ENCODE results near the gene ANKRD30A.
"Not testable (repeated sequence)": the region's sequence is repeated elsewhere in the genome, so short reads cannot be mapped to it uniquely, and the experiment has no call there.

The ANKRD30A gene

GRCh38 chr10:37125921-37126320, 523 bp downstream of the ANKRD30A start:
- DNase-seq (ENCODE audit: low read depth) = no peak
- TF ChIP-seq CTCF (conservative IDR thresholded peaks at IDR 0.05; ENCODE audit: low read length) = no peak
- no peak overlapping the region for H3K4me3 ChIP-seq (ENCODE audit: low read length)

GRCh38 chr10:37146443-37146842, 21.0 kb downstream of the ANKRD30A start:
- TF ChIP-seq CTCF (conservative IDR thresholded peaks at IDR 0.05; ENCODE audit: low read length) = no peak
- no peak for DNase-seq (ENCODE audit: low read depth)
- no peak overlapping the region for H3K4me3 ChIP-seq (ENCODE audit: low read length)

GRCh38 chr10:37162430-37162829, 37.0 kb downstream of the ANKRD30A start:
- H3K4me3 ChIP-seq (ENCODE audit: low read length); DNase-seq (ENCODE audit: low read depth): not testable (repeated sequence)

GRCh38 chr10:37171945-37172344, 46.5 kb downstream of the ANKRD30A start:
- not testable (repeated sequence) for H3K4me3 ChIP-seq (ENCODE audit: low read length); DNase-seq (ENCODE audit: low read depth)

- not testable (repeated sequence) for H3K4me3 ChIP-seq (ENCODE audit: low read length); DNase-seq (ENCODE audit: low read depth)
Observed at GRCh38 chr10:37178296-37178695, 52.9 kb downstream of the ANKRD30A start.

GRCh38 chr10:37182719-37183118, 57.3 kb downstream of the ANKRD30A start:
- H3K4me3 ChIP-seq (ENCODE audit: low read length); DNase-seq (ENCODE audit: low read depth): not testable (repeated sequence)

GRCh38 chr10:37206132-37206531, 80.7 kb downstream of the ANKRD30A start:
- DNase-seq (ENCODE audit: low read depth) = no peak
- H3K4me3 ChIP-seq (ENCODE audit: low read length) = no peak overlapping the region
- no peak for TF ChIP-seq CTCF (conservative IDR thresholded peaks at IDR 0.05; ENCODE audit: low read length)

- no peak overlapping the region for H3K4me3 ChIP-seq (ENCODE audit: low read length)
- TF ChIP-seq CTCF (conservative IDR thresholded peaks at IDR 0.05; ENCODE audit: low read length) = no peak
- DNase-seq (ENCODE audit: low read depth) = no peak
Observed at GRCh38 chr10:37220866-37221265, 95.5 kb downstream of the ANKRD30A start.

GRCh38 chr10:37222046-37222445, 96.6 kb downstream of the ANKRD30A start:
- no peak overlapping the region for H3K4me3 ChIP-seq (ENCODE audit: low read length)
- TF ChIP-seq CTCF (conservative IDR thresholded peaks at IDR 0.05; ENCODE audit: low read length) = no peak
- DNase-seq (ENCODE audit: low read depth) = no peak

Measured in AG10803 (cell line).